NCI-H446 (cell line): Measurements from ENCODE around the gene C13orf46.

Experiments
- DNase-seq, 2 experiments: peaks; one replicate each; lab custom pipeline; 2025; lab: John Stamatoyannopoulos, UW

C13orf46 gene

GRCh38 chr13:113954046-113954835 is 19.6 kb downstream of the C13orf46 start:
- no peak for DNase-seq

DNA sequence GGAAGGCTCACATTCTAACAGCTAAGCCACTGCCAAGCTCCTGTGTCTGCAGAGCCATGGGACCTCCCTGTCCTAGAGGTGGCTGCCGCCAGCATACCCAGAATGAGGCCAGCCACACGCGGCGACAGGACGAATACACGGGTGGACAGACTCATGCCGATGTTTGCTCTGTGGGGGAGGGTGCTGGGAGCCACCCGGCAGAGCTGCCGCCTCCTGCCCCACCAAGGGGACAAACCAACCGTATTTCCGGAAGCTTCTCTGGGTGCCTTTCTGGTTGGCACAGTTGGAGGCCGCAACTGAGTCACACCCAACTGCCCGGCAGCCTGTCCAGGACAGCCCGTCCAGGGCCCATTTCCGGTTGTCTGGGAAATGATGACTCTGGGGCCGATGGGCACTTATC is 20.3 kb downstream of the C13orf46 start:
- no peak for DNase-seq

GRCh38 chr13:113952983-113953520 is 20.8 kb downstream of the C13orf46 start:
- DNase-seq: no peak

GRCh38 chr13:113952151-113952982 is 21.5 kb downstream of the C13orf46 start:
- DNase-seq: no peak

GRCh38 chr13:113951246-113951999 is 22.5 kb downstream of the C13orf46 start:
- DNase-seq: no peak

GRCh38 chr13:113950451-113951245 is 23.2 kb downstream of the C13orf46 start:
- no peak for DNase-seq

GRCh38 chr13:113949546-113949945 is 24.3 kb downstream of the C13orf46 start:
- DNase-seq: no peak

DNA sequence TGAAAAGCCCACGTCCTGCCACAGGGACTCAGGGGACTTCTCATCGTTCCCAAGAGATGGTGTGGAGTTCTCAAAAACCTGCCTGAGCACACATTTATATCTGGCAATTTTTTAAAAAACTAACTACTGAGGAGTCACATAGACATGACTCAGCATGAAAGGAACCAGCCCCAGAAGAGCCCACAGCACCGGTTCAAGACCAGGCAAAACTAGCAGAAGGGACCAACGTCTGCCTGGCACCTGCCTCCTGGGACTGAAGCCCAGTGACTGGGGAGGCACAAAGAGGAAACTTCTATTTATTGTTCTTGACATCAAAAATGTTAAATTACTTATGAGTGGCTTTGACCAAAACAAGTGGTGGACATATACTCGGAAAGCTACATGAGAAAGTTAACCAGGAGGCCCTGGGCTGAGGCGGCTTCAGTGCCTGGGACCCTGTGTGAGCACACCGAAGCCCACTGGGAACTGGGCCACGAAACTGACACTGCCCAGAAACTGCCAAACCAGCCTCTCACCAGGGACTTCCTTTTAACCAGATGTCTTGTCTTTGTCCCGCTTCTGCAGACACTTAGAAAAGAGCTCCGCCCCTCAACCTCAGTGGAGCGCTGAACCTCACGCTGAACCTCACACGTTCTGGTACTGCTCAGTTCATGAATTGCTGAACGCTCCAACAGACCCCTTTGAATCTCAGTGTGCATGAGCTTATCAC is 25.7 kb downstream of the C13orf46 start:
- no peak for DNase-seq

DNA sequence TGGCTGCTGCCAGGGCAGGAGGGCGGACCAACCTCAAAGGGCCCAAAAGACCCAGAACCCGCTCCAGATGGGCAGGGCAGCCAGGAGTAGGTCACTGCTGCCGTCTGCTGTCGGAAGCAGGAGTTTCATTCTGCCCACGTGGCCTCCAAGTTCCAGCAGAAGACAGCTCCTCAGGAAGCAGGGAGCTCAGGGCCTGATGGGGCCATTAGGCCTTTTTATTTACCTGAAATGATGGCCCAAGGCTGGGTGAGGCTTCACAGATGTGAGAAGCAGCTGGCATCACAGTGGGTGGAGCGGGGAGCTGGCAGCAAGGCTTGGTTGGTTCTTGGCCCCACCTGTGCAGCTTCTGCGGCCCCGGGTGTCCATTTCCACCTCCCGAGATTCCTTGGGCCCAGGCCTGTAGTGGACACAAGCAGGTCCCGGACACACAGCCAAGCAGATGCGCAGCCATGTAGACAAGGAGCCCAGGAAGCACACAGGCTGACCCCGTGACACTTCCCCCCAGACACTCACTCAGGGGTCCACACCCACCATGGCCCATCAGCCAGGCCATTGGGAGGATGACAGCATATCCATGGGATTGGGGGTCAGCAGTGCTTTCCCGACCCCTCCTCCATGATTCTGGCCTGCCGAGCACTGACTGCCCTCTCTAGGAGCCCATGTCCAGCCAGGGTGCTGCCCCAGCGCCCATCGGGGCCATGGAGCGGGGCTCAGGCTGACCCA is 26.4 kb downstream of the C13orf46 start:
- DNase-seq: no peak

DNA sequence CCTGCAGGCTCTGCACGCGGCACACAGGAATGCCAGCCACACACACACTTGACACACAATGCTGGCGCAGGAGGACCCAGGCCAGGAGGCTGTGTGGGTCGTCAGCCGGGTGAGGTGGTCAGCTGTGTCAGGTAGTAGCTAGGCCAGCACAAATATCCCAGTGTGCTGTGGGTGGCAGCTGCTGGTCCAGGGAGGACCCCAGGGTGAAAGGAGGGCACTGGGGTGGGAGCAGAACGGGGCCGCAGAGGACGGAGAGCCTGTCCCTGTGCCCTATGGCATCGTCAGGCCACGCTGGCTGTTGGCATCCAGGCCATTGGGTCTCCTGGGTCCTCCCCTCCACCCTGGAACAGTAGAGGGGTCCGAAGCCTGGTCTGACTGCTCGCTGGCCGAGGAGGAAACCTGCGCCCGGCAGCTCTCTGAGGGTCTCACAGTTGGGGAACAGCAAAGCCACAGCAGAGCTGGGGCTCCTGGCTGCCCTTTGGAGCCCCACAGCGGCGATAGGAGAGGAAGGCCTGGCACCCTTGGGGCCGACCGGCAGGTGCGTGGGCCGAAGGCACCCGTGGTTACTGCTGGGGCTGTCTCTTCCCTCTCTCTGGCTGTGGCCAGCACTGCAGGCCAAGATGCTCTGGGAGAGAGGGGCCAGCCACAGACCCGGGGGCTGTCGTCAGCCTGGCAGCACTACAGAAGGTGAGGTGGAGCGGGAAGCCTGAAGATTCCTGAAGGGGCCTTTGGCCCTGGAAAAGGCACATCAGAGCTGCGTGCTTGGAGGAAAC is 27.3 kb downstream of the C13orf46 start:
- DNase-seq: no peak

DNA sequence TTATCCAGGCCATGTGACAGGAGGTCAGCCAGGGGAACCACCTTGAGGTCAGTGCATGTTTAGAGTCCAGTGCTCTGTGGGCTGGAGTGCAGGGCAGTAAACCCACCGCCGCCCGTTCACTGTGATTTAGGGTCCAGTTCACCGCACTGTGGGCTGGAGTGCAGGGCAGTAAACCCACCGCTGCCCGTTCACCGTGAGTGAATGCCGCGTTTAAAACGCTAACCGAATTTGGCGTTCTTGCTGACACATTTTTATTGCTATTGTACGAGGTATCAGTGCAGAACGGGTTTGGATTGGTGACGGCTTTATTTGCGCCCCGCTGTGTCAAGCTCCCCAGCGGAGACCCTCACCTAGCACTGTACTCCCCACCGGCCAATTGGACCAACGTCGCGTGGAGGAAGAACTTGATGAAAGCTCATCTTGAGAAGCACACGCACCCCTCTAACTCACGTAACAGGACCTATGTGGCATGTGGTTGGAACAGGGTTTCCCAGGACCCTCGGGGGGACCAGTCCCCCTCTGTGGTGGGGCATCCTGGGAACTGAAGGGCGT is 27.9 kb downstream of the C13orf46 start:
- no peak for DNase-seq

- no peak for DNase-seq
Measured at GRCh38 chr13:113943821-113944565, 29.9 kb downstream of the C13orf46 start.

- no peak for DNase-seq
Measured at GRCh38 chr13:113942591-113943103, 31.2 kb downstream of the C13orf46 start.

DNA sequence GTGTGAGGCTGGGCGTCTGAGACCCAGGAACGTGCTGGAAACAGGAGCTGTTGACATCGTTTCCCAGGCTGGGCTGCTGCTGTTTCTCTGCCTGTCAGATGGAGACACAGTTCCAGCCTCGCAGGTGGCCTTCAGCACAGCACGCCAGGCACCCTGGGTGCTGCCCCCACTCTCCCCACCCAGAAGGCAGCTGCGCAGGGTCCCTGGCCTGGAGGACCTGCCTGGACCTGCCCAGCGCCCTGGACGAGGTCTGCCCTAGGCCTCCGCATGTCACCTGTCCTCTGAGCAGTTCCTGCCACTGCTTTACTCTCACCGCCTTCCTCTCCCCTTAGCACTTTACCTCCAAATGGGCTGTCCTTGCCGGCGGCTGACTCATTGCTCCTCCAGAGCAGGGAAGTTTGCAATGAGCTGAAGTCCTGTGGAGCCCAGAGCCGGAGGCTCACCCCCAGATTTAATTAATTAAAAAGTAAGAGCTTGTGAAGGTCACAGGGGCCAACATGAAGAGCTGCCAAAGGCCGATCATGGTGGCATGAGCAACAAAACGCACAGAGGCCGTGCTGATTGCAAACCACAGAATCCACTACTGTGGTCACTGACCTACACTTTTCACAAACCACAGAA is 32.2 kb downstream of the C13orf46 start:
- no peak for DNase-seq

- DNase-seq: no peak
Measured at GRCh38 chr13:113939944-113940297, 34.0 kb downstream of the C13orf46 start.

DNA sequence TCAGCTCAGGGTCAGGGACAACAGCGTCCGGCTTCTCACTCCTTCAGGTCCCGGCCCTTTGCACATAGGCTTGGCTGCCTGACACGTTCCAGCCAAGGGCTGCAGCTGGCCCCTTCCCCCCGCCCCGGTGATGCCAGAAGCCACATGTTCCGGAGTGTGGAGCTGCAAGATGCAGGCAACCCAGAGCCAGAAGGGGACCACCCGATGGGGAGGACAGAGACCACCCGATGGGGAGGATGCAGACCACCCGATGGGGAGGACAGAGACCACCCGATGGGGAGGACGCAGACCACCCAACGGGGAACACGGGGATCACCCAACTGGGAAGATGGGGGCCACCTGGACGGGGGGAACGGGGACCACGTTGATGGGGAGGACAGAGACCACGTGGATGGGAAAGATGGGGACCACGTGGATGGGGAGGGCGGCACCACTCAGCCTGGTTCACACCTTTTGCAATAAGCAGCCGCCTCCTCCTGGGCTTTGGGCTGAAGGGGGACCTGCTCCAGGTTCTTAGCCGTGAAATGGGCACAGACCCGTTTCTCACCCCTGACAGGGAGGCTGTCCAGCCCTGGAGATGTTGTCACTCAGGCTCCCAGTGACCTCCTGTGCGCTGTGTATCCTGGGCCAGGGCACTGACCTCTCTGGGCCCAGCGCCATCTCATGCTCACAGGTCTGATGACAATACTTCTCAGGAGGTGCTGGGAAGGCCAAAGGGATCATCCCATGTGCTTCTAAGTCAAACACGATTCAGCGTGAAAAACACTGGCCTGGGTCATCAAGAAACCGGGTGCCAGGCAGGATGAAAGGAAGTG is 34.5 kb downstream of the C13orf46 start:
- no peak for DNase-seq

- DNase-seq: no peak
Measured at GRCh38 chr13:113938716-113939115, 35.2 kb downstream of the C13orf46 start.
